MCF 10A (cell line): Measurements from ENCODE around the gene WFIKKN1. TPM values are rescaled to one million over a fixed set of nuclear protein-coding genes. Genes with fewer than 3 reads are reported as not detected.

ENCODE experiments used
- BruUV-seq: library from RNA; stranded (reverse); fragments of 400-500 nt; replicated peaks from 2 replicates; lab custom pipeline; 2021; lab: Mats Ljungman, UMichigan
- CTCF ChIA-PET: fragments of 300-600 bp; sonication (Branson Sonifier 250); formaldehyde crosslinking; extraction: SDS; loops from one replicate; lab custom pipeline; 2021; ENCODE audit warnings: antibody characterized with exemption, inconsistent platforms; lab: Yijun Ruan, JAX
- POLR2A ChIA-PET: fragments of 300-600, 350-650 bp; sonication (Branson Sonifier 250); formaldehyde crosslinking; extraction: SDS; loops from one replicate; lab custom pipeline; 2020; ENCODE audit warnings: antibody characterized with exemption, inconsistent platforms; lab: Yijun Ruan, JAX
- DNase-seq: peaks from one replicate; pipeline ENCODE4 v3.0.0-alpha.2; 2018; ENCODE audit not compliant: unreplicated experiment
- H3K27ac Mint-ChIP-seq: one replicate; pipeline ENCODE4 v1.8.0; 2022; ENCODE audit warnings: mild to moderate bottlenecking, low read depth, mixed read lengths; ENCODE audit not compliant: unreplicated experiment
- H3K27me3 Mint-ChIP-seq: one replicate; pipeline ENCODE4 v1.8.0; 2022; ENCODE audit warnings: mixed read lengths; ENCODE audit not compliant: insufficient read depth, unreplicated experiment
- H3K36me3 Mint-ChIP-seq: one replicate; pipeline ENCODE4 v1.8.0; 2022; ENCODE audit warnings: mild to moderate bottlenecking, moderate library complexity, mixed read lengths; ENCODE audit not compliant: insufficient read depth, unreplicated experiment
- H3K4me1 Mint-ChIP-seq: one replicate; pipeline ENCODE4 v1.8.0; 2022; ENCODE audit warnings: mixed read lengths; ENCODE audit not compliant: insufficient read depth, unreplicated experiment
- H3K4me3 Mint-ChIP-seq: one replicate; pipeline ENCODE4 v1.8.0; 2022; ENCODE audit warnings: mild to moderate bottlenecking, moderate library complexity, mixed read lengths; ENCODE audit not compliant: unreplicated experiment
- H3K9me3 Mint-ChIP-seq: one replicate; pipeline ENCODE4 v1.8.0; 2022; ENCODE audit warnings: mixed read lengths; ENCODE audit not compliant: unreplicated experiment
- CTCF ChIP-seq: fragments of 200-600 bp; IDR thresholded peaks from one replicate; pipeline ENCODE4 v1.8.0; 2022; ENCODE audit warnings: antibody characterized with exemption, mild to moderate bottlenecking; ENCODE audit not compliant: unreplicated experiment
- intact Hi-C: fragments of 100-400 bp; cut with micrococcal nuclease; formaldehyde crosslinking; loops from 2 replicates; pipeline ENCODE4 v1.14.1; 2022
- total RNA-seq: library from RNA; stranded (reverse); gene quantifications from 2 replicates; pipeline ENCODE4 v1.2.3, GENCODE V29; 2022

WFIKKN1 gene
- total RNA-seq, 1 experiment from 2014 or later = 0.14 TPM

- Mint-ChIP-seq H3K27ac (no peak overlapping the region), H3K36me3 (peaks cover 28% of the 10 kb centered on the region), H3K4me3 (no peak overlapping the region), H3K4me1 (peaks cover 8% of the 10 kb centered on the region), H3K27me3 (no peaks in the 10 kb centered on the region), H3K9me3 (no peaks in the 10 kb centered on the region)
- intact Hi-C loops = no loop called here
- DNase-seq = no peak
- no peak for TF ChIP-seq CTCF
- CTCF ChIA-PET = no interaction called here
- POLR2A ChIA-PET = interaction anchor here (1.2 to 6.3 kb wide), 3 partner anchors 17 to 27 kb away, joined by 3 to 88 read pairs (median 43); partner anchors contain the start of genes MCRIP2, METTL26 and RAB40C
- BruUV-seq = no TSS peak
Measured at GRCh38 chr16:619476-620100, 11.2 kb upstream of the WFIKKN1 start.

- Mint-ChIP-seq H3K27ac (peak overlapping the region; percentile 85), H3K27me3 (no peaks in the 10 kb centered on the region), H3K36me3 (peaks cover 20% of the 10 kb centered on the region), H3K4me3 (no peak overlapping the region), H3K9me3 (no peaks in the 10 kb centered on the region), H3K4me1 (peaks cover 8% of the 10 kb centered on the region)
- intact Hi-C loops = no loop called here
- no peak for TF ChIP-seq CTCF
- no TSS peak for BruUV-seq
- no peak for DNase-seq
- CTCF ChIA-PET = interaction anchor here (0.6 to 2.2 kb wide), 3 partner anchors 21 to 28 kb away, joined by 3 to 18 read pairs (median 4); partner anchors contain the start of gene MCRIP2
- POLR2A ChIA-PET = interaction anchor here (0.7 to 6.3 kb wide), 7 partner anchors 10 to 33 kb away, joined by 3 to 88 read pairs (median 10); partner anchors contain the start of genes MCRIP2, METTL26, RAB40C and WFIKKN1
Measured at GRCh38 chr16:620700-621525, 9.9 kb upstream of the WFIKKN1 start.

- POLR2A ChIA-PET = interaction anchor here (0.6 to 6.3 kb wide), 15 partner anchors 9 to 198 kb away, joined by 3 to 88 read pairs (median 6); partner anchors contain the start of genes CAPN15, MCRIP2, METTL26 and PIGQ
- Mint-ChIP-seq H3K4me1 (peaks cover 11% of the 10 kb centered on the region), H3K27me3 (no peaks in the 10 kb centered on the region), H3K36me3 (peaks cover 25% of the 10 kb centered on the region), H3K4me3 (peak overlapping the region; percentile 64), H3K9me3 (no peaks in the 10 kb centered on the region), H3K27ac (peak overlapping the region; percentile 85)
- no TSS peak for BruUV-seq
- CTCF ChIA-PET = interaction anchor here (0.6 to 2.2 kb wide), 5 partner anchors 28 to 915 kb away, joined by 3 to 18 read pairs (median 3); no protein-coding TSS in a partner anchor
- no peak for TF ChIP-seq CTCF
- DNase-seq = peak; percentile 42
- intact Hi-C loops = loop anchor here (1.0 kb wide), 1 partner anchor 33 kb away; no protein-coding TSS in a partner anchor
Measured at GRCh38 chr16:621526-622105, 9.2 kb upstream of the WFIKKN1 start.
